ENCODE measurements around the gene SYNDIG1.

DNA sequence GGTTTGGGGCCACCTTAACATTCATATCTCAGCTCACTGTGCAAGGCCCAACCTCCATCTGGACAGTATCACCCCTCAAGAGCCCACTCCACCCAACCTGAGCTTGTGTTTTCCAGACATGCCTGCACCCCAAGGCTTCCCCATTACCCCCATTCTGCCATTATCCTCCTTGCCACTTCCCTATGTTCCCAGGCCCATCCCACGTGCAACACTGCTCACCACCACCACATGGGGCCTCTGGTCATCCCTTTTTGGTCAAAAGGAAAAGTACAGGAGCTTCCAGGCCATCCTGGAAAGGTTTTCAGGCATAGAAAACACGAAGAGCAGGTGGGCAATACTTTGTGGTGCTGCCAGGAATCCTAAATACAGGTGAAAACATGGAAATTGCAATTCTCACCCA lies 140.3 kb downstream of the SYNDIG1 start:
- TF ChIP-seq, protein P1, sequence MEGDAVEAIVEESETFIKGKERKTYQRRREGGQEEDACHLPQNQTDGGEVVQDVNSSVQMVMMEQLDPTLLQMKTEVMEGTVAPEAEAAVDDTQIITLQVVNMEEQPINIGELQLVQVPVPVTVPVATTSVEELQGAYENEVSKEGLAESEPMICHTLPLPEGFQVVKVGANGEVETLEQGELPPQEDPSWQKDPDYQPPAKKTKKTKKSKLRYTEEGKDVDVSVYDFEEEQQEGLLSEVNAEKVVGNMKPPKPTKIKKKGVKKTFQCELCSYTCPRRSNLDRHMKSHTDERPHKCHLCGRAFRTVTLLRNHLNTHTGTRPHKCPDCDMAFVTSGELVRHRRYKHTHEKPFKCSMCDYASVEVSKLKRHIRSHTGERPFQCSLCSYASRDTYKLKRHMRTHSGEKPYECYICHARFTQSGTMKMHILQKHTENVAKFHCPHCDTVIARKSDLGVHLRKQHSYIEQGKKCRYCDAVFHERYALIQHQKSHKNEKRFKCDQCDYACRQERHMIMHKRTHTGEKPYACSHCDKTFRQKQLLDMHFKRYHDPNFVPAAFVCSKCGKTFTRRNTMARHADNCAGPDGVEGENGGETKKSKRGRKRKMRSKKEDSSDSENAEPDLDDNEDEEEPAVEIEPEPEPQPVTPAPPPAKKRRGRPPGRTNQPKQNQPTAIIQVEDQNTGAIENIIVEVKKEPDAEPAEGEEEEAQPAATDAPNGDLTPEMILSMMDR (IDR thresholded peaks at IDR 0.05; ENCODE audit: insufficient read depth, low read depth, low read length), result no peak
- no peak for TF ChIP-seq EZH2 (IDR thresholded peaks at IDR 0.05; ENCODE audit: insufficient read depth, low read length)

All from astrocyte (in vitro differentiated cells and primary cell).